Epithelial cell of proximal tubule (primary cell): ENCODE measurements around the gene PGBD5. TPM values are rescaled to one million over a fixed set of nuclear protein-coding genes. Genes with fewer than 3 reads are reported as not detected.

Source experiments
- DNase-seq: peaks from one replicate; pipeline ENCODE4 v3.0.0-alpha.2; 2011; ENCODE audit warnings: low read depth
- H3K4me3 ChIP-seq: 2 replicates; pipeline ENCODE4 v1.5.1; 2011; ENCODE audit warnings: low read depth, mild to moderate bottlenecking, low read length
- total RNA-seq: library from RNA; depleted of rRNA; stranded (reverse); fragments of >200 nt; gene quantifications from 2 replicates; pipeline ENCODE4 v1.2.3, GENCODE V29; 2015
- TF ChIP-seq, protein P1 (sequence below): conservative IDR thresholded peaks from 2 replicates; pipeline ENCODE4 v1.5.1; 2012; ENCODE audit warnings: low read depth, mild to moderate bottlenecking, low read length

The PGBD5 gene
- total RNA-seq, 1 donor from 2014 or later: 18.0 TPM

DNA sequence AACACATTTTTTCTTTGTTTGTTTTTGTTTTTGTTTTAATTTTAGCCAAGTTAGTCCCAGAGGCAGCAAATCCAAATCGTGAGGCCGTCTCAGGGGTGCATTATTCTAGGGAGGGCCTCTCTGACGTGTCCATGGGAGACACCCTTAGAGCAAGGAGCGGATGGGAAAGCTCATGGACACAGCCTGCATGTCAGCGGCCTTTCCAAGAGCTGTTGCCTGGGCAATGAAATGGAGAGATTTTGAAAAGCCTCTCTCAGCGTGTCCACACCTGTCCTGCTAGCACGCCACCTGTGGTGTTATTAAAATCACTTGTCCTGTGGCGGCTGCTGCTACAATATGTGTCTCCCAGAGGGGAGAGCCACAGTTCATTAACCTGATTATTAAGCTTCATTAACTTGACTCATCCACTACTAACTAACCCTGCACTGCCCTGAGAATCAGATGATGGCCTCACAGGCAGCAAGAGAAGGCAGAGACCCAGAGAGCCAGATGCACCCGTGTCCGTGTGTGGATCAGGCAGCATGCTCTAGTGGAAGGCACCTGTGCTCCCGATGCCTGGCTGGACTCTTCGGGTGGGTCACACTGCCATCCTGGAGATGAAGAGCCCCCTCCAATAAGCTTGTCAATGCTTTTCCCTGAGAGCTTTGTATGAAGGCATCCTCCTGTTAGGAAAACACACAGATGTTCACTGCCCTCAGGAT lies 133.3 kb downstream of the PGBD5 start:
- no peak for DNase-seq
- TF ChIP-seq, protein P1, sequence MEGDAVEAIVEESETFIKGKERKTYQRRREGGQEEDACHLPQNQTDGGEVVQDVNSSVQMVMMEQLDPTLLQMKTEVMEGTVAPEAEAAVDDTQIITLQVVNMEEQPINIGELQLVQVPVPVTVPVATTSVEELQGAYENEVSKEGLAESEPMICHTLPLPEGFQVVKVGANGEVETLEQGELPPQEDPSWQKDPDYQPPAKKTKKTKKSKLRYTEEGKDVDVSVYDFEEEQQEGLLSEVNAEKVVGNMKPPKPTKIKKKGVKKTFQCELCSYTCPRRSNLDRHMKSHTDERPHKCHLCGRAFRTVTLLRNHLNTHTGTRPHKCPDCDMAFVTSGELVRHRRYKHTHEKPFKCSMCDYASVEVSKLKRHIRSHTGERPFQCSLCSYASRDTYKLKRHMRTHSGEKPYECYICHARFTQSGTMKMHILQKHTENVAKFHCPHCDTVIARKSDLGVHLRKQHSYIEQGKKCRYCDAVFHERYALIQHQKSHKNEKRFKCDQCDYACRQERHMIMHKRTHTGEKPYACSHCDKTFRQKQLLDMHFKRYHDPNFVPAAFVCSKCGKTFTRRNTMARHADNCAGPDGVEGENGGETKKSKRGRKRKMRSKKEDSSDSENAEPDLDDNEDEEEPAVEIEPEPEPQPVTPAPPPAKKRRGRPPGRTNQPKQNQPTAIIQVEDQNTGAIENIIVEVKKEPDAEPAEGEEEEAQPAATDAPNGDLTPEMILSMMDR: no peak
- H3K4me3 ChIP-seq: no peak overlapping the region

DNA sequence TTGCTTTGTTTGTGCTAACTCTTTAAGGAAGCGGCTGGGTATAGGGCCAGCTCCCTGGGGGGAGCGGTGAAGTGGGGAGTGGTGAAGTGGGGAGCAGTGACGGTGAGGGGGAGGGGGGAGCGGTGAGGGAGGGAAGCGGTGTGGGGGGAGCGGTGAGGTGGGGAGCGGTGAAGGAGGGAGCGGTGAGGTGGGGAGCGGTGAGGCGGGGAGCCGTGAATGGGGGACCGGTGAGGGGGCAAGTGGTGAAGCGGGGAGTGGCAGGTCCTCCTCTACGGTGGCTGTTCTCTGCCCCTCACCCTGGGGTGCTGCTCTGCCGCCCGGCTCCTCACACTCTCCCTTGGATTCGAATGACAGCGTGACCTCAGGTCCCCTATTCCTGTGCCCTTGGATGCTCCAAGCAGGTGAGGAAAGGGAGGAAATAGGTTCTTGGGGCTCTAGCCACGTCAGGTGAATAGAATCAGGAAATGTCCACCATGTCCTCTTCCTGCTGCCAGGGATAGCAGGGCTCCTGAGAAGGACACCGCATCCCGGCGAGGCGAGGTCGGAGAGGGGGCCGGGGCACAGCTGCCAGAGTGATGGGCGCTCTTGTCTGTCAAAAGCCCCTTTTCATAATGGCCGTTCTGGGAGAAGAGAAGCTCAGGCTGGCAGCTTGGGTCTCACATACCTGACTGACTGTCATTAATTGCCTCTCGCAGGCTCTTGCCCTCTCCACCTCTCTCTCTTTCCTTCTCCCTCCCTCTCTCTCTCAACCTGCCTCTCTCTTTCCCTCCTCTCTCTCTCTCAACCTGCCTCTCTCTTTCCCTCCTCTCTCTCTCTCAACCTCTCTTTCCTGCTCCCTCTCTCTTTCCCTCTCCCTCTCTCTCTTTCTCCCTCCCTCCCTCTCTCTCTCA lies 134.2 kb downstream of the PGBD5 start:
- TF ChIP-seq, protein P1: no peak
- H3K4me3 ChIP-seq: no peak overlapping the region
- DNase-seq: no peak

DNA sequence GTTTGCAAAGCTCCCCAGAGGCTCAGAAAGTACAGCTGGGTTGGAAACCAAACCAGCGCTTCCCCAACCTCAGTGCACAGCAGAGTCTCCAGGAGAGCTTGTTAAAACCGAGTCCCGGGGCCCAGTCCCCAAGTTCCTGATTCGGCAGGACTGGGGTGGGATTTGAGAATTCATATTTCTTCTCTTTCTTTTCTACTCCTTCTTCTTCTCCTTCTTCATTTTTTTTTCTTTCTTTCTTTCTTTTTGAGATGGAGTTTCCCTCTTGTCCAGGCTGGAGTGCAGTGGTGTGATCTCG lies 136.8 kb downstream of the PGBD5 start:
- no peak for DNase-seq
- TF ChIP-seq, protein P1: no peak
- no peak overlapping the region for H3K4me3 ChIP-seq

DNA sequence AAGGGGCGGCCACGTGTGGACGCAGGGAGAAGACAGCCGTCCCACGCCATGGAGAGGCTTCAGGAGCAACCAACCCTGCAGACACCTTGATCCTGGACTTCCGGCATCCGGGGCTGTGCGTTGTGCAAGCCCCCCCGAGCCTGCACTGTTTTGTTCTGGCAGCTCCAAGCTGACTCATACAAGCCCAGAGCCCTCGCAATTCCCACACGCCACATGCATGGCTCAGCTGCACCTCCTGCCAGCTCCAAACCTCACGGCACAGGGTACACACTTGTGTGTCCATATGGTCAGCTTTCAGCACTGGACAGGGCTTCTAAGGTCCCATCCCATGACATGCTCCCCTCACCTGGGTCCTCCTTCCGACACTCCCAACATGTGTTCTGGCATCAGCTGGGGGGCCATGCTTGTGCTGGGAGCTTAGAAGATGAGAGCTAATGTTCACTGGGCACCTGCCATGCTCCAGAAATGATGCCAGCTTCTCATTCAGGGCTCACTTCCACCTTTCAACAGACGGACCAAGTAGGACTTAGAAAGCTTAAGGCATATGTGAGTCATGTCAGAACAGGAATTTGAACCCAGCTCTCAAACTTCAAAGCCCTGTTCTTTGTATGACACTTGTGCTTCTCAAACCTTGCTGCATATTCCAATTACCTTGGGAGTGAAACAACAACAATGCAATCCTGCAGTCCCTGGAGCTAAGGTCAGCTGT lies 137.3 kb downstream of the PGBD5 start:
- DNase-seq: no peak
- H3K4me3 ChIP-seq: no peak overlapping the region
- TF ChIP-seq, protein P1: no peak

DNA sequence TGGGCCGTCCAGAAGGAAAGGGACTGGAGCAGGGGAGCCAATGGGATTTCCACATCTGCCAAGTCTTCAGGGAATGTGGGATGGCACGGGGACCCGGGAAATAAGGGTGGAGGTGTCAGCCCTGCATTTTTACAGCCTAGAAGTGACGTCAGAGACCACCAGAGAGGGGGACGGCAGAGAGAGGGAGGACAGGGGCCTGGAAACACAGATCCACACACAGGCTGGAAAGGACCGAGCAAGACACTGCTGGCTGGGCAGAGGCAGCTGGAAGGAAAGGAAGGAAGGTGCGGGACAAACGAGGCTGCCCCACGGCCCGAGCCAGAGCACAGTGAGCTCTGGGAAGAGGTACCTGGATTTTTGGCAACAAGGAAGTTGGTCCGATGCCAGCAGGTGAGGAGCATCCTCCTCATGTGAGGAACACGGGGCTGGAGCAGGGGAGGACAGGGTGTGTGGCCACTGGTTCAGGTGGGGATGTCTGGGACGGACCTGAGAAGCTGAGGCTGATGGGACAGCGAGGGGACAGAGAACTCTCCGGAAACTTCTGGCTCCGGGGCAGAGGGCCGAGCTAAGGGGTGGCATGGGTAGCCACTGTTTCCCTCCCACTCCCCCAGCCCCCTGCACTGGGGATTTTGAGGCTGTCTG lies 138.3 kb downstream of the PGBD5 start:
- no peak overlapping the region for H3K4me3 ChIP-seq
- DNase-seq: no peak
- TF ChIP-seq, protein P1: no peak

DNA sequence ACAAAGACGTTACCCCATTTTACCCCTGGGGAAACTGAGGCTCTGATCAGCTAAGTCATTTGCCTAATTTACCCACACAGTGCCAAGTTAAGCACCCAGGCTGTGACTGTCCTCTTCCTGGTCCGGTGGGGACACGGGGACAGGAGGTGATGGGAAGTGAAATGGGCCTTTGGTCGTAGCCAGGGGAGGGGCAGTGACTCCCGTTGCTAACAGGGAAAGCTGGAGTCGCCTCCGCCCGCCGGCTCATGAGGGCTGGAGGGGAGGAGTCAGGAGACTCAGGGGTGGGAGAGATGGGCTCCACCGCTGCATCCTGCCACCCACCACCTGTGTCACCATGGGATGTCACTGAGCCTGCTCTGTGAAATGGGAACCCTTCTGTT lies 139.3 kb downstream of the PGBD5 start:
- no peak overlapping the region for H3K4me3 ChIP-seq
- TF ChIP-seq, protein P1: no peak
- no peak for DNase-seq
